Iris pigment epithelial cell (primary cell): ENCODE data around the gene LRMDA.

Experiments
- DNase-seq: peaks from one replicate; pipeline ENCODE4 v3.0.0-alpha.2; 2011; ENCODE audit warnings: low read depth

The LRMDA gene

DNA sequence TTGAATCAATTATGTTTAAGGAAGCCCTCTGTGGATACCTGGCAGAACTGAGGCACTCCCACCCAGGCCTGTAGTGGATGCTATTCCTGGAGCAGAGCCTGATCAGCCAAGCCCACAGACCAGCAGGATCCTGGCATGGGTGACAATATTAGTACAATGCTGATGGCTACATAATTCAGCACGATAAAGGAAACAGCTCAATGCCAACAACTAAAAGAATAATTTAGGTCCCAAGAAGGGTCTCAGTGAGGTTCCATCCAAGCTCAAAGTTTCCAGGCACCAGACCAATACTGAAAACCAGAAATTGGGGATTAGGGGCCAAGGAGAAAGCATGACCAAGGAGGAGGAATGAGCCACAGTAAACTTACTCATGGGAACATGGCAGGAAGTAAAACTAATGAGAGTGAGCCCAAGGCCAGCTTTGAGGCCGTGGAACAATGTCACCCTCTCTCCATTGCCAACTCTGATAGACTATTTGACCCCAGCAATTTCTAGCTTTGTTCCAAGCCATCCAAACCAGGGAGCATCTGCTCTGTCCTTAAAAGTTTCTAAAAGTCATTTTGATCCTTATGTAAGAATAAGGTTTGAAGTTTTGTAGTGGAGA is 1123.7 kb downstream of the LRMDA start:
- no peak for DNase-seq

GRCh38 chr10:76557366-76557765 is 1125.9 kb downstream of the LRMDA start:
- DNase-seq, result no peak

- DNase-seq, result peak; percentile 91
These were observed 1127.2 kb downstream of the LRMDA start for GRCh38 chr10:76558586-76558985.

GRCh38 chr10:76558996-76559891 is 1127.8 kb downstream of the LRMDA start:
- DNase-seq, result peak; percentile 86

- DNase-seq, result peak; percentile 18
These were observed 1128.4 kb downstream of the LRMDA start for GRCh38 chr10:76559892-76560220.

GRCh38 chr10:76560338-76560737 is 1128.9 kb downstream of the LRMDA start:
- no peak for DNase-seq

DNA sequence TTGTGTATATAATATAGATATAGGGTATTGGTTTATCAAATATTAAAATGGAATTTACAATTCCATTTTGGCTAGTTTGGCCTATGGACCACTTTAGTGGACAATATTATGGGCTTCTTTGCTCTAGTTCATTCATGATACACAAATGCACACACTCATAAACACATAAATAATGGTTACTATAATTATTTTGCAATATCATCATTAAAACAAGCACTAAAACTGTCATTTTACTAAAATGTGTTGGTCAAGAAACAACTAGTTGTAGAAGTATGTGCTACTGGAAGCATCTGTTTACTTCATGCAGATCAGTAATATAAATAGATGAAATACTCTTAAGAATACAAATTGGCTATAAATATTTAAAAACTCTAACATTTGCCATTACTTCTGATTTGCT is 1131.9 kb downstream of the LRMDA start:
- DNase-seq, result no peak

GRCh38 chr10:76572021-76572420 is 1140.6 kb downstream of the LRMDA start:
- peak; percentile 25 for DNase-seq

DNA sequence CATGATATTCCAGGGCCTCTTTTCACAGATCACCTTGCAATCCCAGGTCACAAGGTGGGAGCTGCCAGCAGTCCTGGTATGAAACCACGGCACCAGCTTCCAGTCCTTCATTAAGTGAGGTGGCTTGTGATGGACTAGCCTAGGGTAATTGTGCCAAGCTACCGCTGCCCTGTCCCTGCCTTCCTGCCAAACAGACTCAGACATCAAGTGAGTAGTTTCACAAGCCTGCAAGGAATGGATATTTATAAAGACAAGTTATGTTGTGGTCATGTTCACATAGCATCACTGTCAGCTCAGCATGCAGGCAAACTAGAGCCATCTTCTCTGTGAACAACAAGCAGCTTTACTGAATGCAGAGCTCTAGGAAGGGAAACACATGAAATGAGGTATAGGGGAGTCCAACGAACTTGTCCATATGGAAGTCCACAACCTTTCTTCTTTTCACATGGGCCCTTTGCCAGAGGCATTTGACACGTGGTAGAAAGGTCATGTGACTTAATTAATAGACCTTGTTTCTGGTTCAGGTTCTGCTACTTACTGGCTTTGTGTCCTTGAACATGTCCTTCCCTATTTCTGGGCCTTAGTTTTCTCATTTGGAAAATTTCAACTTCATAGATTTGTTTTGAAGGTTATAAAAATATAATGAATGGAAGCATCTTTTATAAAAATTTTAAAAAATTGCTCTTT is 1145.0 kb downstream of the LRMDA start:
- peak; percentile 88 for DNase-seq

- DNase-seq, result no peak
These were observed 1146.0 kb downstream of the LRMDA start for GRCh38 chr10:76577455-76577854.

GRCh38 chr10:76581506-76582256 is 1150.3 kb downstream of the LRMDA start:
- DNase-seq, result no peak

GRCh38 chr10:76582531-76582930 is 1151.1 kb downstream of the LRMDA start:
- peak; percentile 72 for DNase-seq

DNA sequence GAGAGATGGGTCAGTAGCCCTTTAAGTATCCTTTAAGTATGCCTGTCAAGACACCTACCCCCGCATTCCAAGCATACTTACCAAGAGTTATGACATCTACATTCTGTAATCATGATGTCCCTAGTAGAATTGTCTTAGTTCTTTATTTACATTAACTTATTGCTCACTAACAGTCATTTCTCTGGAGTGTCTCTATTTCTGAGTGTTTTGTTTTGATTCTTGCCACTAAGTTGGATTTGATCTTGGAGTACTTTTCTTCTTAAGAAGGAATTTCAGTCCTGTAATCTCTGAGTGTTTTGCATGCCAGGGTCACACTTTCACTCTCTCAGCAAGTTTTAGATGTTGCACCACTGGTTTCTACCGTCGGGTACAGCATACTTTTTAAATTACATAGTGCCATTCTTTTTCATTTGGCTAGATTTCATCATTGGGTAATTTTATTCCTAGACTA is 1152.3 kb downstream of the LRMDA start:
- peak; percentile 96 for DNase-seq

GRCh38 chr10:76584466-76584865 is 1153.0 kb downstream of the LRMDA start:
- peak; percentile 54 for DNase-seq
